Gastroesophageal sphincter (tissue), 3 donors: ENCODE measurements around the gene TAGLN3.

Source experiments
- EP300 ChIP-seq: sonication (generic); formaldehyde crosslinking; IDR thresholded peaks from one replicate; pipeline ENCODE4 v1.6.1; 2017; ENCODE audit warnings: antibody characterized with exemption, mild to moderate bottlenecking
- POLR2A ChIP-seq, 2 donors: fragments of 450-650 bp; IDR thresholded peaks; one replicate each; pipeline ENCODE4 v1.6.1; 2017; ENCODE audit warnings: antibody characterized with exemption in 2 of 2, mild to moderate bottlenecking in 2 of 2, moderate library complexity in 1 of 2
- TF ChIP-seq, protein P1 (sequence below), 4 experiments: fragments of 200-600 bp in 2 of 4; fragments of 450-650 bp in 2 of 4; sonication (generic) in 1 of 4; IDR thresholded peaks; one replicate each; pipeline ENCODE4 v1.5.1; 2017 to 2019; ENCODE audit warnings: antibody characterized with exemption in 4 of 4, mild to moderate bottlenecking in 2 of 4, moderate library complexity in 2 of 4

DNA sequence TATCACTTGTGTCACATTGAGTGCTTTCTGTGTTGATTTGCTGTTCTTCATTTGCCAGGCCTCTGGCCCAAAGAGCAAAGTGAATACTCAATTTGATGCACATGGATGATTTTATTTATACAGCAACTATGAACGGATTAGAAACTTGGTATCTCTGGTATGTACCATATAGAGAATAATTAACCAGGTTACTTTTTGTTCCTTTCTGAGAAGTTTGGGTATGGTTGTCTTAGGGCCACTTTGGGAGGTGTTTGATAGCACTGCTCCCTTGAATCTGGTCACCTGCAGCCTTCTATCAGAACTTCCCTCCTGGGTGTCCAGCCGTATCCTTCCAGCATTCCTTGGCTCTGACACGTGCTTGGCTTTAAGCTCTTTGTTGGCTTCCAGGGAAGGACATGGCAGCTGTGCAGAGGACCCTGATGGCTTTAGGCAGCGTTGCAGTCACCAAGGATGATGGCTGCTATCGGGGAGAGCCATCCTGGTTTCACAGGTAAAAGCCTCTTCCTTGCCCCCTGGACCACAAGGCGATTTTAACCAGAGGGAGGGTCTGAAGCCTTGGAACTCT, 12.7 kb downstream of the TAGLN3 start:
- TF ChIP-seq, protein P1, sequence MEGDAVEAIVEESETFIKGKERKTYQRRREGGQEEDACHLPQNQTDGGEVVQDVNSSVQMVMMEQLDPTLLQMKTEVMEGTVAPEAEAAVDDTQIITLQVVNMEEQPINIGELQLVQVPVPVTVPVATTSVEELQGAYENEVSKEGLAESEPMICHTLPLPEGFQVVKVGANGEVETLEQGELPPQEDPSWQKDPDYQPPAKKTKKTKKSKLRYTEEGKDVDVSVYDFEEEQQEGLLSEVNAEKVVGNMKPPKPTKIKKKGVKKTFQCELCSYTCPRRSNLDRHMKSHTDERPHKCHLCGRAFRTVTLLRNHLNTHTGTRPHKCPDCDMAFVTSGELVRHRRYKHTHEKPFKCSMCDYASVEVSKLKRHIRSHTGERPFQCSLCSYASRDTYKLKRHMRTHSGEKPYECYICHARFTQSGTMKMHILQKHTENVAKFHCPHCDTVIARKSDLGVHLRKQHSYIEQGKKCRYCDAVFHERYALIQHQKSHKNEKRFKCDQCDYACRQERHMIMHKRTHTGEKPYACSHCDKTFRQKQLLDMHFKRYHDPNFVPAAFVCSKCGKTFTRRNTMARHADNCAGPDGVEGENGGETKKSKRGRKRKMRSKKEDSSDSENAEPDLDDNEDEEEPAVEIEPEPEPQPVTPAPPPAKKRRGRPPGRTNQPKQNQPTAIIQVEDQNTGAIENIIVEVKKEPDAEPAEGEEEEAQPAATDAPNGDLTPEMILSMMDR (IDR thresholded peaks at IDR 0.05) = no peak
- TF ChIP-seq POLR2A (IDR thresholded peaks at IDR 0.05) (no peak), EP300 (no peak)
